ENCODE data around the gene ADGRL3. TPM values are rescaled to one million over a fixed set of nuclear protein-coding genes. Genes with fewer than 3 reads are reported as not detected.

Gene ADGRL3
- polyA plus RNA-seq, 2 donors, result 0.12 to 0.20 TPM

DNA sequence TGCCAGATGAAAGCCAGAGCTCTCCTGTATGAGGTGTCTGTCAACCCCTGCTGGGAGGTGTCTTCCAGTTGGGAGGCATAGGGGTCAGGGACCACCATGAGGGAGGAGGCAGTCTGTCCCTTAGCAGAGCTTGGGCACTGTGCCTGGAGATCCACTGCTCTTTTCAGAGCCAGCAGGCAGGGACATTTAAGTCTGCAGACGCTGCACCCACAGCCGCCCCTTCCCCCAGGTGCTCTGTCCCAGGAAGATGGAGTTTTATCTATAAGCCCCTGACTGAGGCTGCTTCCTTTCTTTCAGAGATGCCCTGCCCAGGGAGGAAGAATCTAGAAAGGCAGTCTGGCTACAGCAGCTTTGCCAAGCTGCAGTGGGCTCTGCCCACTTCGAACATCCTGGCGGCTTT lies 893.6 kb downstream of the ADGRL3 start:
- no peak overlapping the region for H3K4me3 ChIP-seq (ENCODE audit: low read depth in 1 of 2, low read length in 2 of 2)
- 89 to 95% methylated on average over 4 of the region's 4 CpGs for WGBS, 2 donors
- H3K27ac ChIP-seq (ENCODE audit: low read depth in 2 of 2, low read length in 1 of 2), result no peak overlapping the region
- no peaks in the 10 kb centered on the region for H3K27me3 ChIP-seq (ENCODE audit: control insufficient read depth in 1 of 2, insufficient read depth in 2 of 2, low read length in 2 of 2)
- no peaks in the 10 kb centered on the region for H3K9me3 ChIP-seq (ENCODE audit: control insufficient read depth in 2 of 2, insufficient read depth in 1 of 2, low read depth in 1 of 2, low read length in 1 of 2)
- H3K36me3 ChIP-seq (ENCODE audit: control insufficient read depth in 2 of 2, insufficient read depth in 2 of 2, low read length in 1 of 2), result no peaks in the 10 kb centered on the region
- H3K4me1 ChIP-seq (ENCODE audit: control insufficient read depth in 2 of 2, insufficient read depth in 2 of 2, low read length in 1 of 2), result no peaks in the 10 kb centered on the region

GRCh38 chr4:62096881-62097280 lies 896.8 kb downstream of the ADGRL3 start:
- no peak overlapping the region for H3K4me3 ChIP-seq (ENCODE audit: low read depth in 1 of 2, low read length in 2 of 2)
- H3K27me3 ChIP-seq (ENCODE audit: control insufficient read depth in 1 of 2, insufficient read depth in 2 of 2, low read length in 2 of 2), result no peaks in the 10 kb centered on the region
- WGBS, 2 donors, result 55% methylated on average over 2 of the region's 2 CpGs
- H3K4me1 ChIP-seq (ENCODE audit: control insufficient read depth in 2 of 2, insufficient read depth in 2 of 2, low read length in 1 of 2), result no peaks in the 10 kb centered on the region
- no peaks in the 10 kb centered on the region for H3K36me3 ChIP-seq (ENCODE audit: control insufficient read depth in 2 of 2, insufficient read depth in 2 of 2, low read length in 1 of 2)
- no peaks in the 10 kb centered on the region for H3K9me3 ChIP-seq (ENCODE audit: control insufficient read depth in 2 of 2, insufficient read depth in 1 of 2, low read depth in 1 of 2, low read length in 1 of 2)
- H3K27ac ChIP-seq (ENCODE audit: low read depth in 2 of 2, low read length in 1 of 2), result no peak overlapping the region

DNA sequence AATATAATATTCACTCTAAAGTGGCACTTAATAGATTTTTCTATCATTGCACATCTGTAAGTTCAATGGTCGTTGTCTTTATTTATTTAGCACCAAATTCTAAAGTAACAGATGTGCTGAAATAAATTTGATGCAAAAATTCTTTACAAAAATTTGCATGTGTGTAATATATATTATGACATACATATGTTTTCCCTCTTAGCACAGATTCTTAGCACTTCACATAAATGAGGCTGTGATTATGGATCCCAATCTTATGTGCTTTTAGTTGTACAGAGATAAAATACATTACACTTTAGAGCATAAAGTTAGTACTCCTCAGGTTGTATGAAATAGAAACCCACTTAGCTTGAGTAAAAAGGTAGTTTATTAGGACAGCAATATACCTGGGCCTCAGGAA lies 915.1 kb downstream of the ADGRL3 start:
- 61 to 77% methylated on average over 1 of the region's 1 CpG for WGBS, 2 donors
- H3K4me1 ChIP-seq (ENCODE audit: control insufficient read depth in 2 of 2, insufficient read depth in 2 of 2, low read length in 1 of 2), result no peaks in the 10 kb centered on the region
- H3K4me3 ChIP-seq (ENCODE audit: low read depth in 1 of 2, low read length in 2 of 2), result no peak overlapping the region
- no peak overlapping the region for H3K27ac ChIP-seq (ENCODE audit: low read depth in 2 of 2, low read length in 1 of 2)
- H3K36me3 ChIP-seq (ENCODE audit: control insufficient read depth in 2 of 2, insufficient read depth in 2 of 2, low read length in 1 of 2), result no peaks in the 10 kb centered on the region
- H3K9me3 ChIP-seq (ENCODE audit: control insufficient read depth in 2 of 2, insufficient read depth in 1 of 2, low read depth in 1 of 2, low read length in 1 of 2), result no peaks in the 10 kb centered on the region
- no peaks in the 10 kb centered on the region for H3K27me3 ChIP-seq (ENCODE audit: control insufficient read depth in 1 of 2, insufficient read depth in 2 of 2, low read length in 2 of 2)

DNA sequence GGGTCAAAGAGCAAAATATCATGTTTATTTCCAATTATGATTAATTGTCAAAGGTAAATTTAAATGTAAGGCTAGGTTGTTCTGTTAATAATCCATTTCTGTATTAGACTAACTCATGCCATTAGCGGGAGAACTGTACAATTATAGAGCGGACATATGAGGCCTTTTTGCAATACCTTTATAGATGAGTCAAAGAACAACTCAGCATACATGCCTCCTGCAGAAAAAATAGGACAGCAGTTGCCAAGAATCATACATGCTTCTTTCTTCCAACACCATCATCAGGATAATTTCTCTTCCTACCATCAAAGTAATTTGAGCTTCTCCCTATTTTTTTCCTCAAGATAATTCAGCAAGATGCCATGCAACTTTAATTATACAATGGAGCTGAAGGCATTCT lies 917.8 kb downstream of the ADGRL3 start:
- Histone ChIP-seq H3K27me3 (ENCODE audit: control insufficient read depth in 1 of 2, insufficient read depth in 2 of 2, low read length in 2 of 2) (no peaks in the 10 kb centered on the region), H3K36me3 (ENCODE audit: control insufficient read depth in 2 of 2, insufficient read depth in 2 of 2, low read length in 1 of 2) (no peaks in the 10 kb centered on the region), H3K4me1 (ENCODE audit: control insufficient read depth in 2 of 2, insufficient read depth in 2 of 2, low read length in 1 of 2) (no peaks in the 10 kb centered on the region), H3K4me3 (ENCODE audit: low read depth in 1 of 2, low read length in 2 of 2) (no peak overlapping the region), H3K9me3 (ENCODE audit: control insufficient read depth in 2 of 2, insufficient read depth in 1 of 2, low read depth in 1 of 2, low read length in 1 of 2) (no peaks in the 10 kb centered on the region), H3K27ac (ENCODE audit: low read depth in 2 of 2, low read length in 1 of 2) (no peak overlapping the region)
- 94 to 97% methylated on average over 2 of the region's 2 CpGs for WGBS, 2 donors

DNA sequence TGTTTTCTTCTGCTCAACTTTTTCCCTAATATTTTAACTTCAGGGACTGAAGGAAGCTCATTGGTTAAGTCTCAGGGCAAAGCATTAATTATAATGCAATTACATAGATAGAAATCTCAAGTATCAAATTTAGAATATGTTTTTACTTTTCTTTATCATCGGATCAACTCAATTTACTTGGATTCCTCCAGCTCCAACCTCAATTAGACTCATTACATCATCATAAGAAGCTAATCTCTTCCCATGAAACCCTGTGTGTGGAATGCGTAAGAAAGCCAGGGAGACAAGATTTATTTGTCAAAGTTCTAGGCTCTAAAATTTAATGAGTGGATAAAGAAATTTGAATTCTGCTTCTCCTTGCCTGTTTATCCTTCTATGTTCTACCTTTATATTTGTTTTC lies 918.4 kb downstream of the ADGRL3 start:
- 77 to 81% methylated on average over 2 of the region's 2 CpGs for WGBS, 2 donors
- no peaks in the 10 kb centered on the region for H3K4me1 ChIP-seq (ENCODE audit: control insufficient read depth in 2 of 2, insufficient read depth in 2 of 2, low read length in 1 of 2)
- H3K27me3 ChIP-seq (ENCODE audit: control insufficient read depth in 1 of 2, insufficient read depth in 2 of 2, low read length in 2 of 2), result no peaks in the 10 kb centered on the region
- no peaks in the 10 kb centered on the region for H3K9me3 ChIP-seq (ENCODE audit: control insufficient read depth in 2 of 2, insufficient read depth in 1 of 2, low read depth in 1 of 2, low read length in 1 of 2)
- no peak overlapping the region for H3K4me3 ChIP-seq (ENCODE audit: low read depth in 1 of 2, low read length in 2 of 2)
- H3K36me3 ChIP-seq (ENCODE audit: control insufficient read depth in 2 of 2, insufficient read depth in 2 of 2, low read length in 1 of 2), result no peaks in the 10 kb centered on the region
- no peak overlapping the region for H3K27ac ChIP-seq (ENCODE audit: low read depth in 2 of 2, low read length in 1 of 2)

DNA sequence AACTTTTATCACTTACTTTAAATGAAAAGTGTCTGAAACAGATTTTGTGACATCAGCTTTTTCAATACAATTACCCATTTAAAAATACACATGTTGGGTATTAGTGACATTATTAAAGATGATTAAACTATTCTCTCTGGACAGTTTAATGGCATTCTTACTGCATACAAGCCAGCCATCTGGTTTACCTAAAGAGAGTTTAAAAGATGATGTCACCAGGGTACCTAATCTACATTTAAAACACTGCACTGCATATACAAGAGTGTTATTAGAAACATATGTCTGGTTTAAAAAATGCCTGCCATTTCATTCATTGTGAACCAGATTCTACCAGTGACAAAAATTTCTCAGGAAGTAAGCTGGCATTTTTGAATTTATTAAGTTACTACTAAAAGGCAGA lies 919.1 kb downstream of the ADGRL3 start:
- Histone ChIP-seq H3K4me1 (ENCODE audit: control insufficient read depth in 2 of 2, insufficient read depth in 2 of 2, low read length in 1 of 2) (no peaks in the 10 kb centered on the region), H3K27ac (ENCODE audit: low read depth in 2 of 2, low read length in 1 of 2) (no peak overlapping the region), H3K9me3 (ENCODE audit: control insufficient read depth in 2 of 2, insufficient read depth in 1 of 2, low read depth in 1 of 2, low read length in 1 of 2) (no peaks in the 10 kb centered on the region), H3K27me3 (ENCODE audit: control insufficient read depth in 1 of 2, insufficient read depth in 2 of 2, low read length in 2 of 2) (no peaks in the 10 kb centered on the region), H3K36me3 (ENCODE audit: control insufficient read depth in 2 of 2, insufficient read depth in 2 of 2, low read length in 1 of 2) (no peaks in the 10 kb centered on the region), H3K4me3 (ENCODE audit: low read depth in 1 of 2, low read length in 2 of 2) (no peak overlapping the region)

- H3K27ac ChIP-seq (ENCODE audit: low read depth in 2 of 2, low read length in 1 of 2), result no peak overlapping the region
- H3K27me3 ChIP-seq (ENCODE audit: control insufficient read depth in 1 of 2, insufficient read depth in 2 of 2, low read length in 2 of 2), result no peaks in the 10 kb centered on the region
- no peak overlapping the region for H3K4me3 ChIP-seq (ENCODE audit: low read depth in 1 of 2, low read length in 2 of 2)
- no peaks in the 10 kb centered on the region for H3K4me1 ChIP-seq (ENCODE audit: control insufficient read depth in 2 of 2, insufficient read depth in 2 of 2, low read length in 1 of 2)
- no peaks in the 10 kb centered on the region for H3K36me3 ChIP-seq (ENCODE audit: control insufficient read depth in 2 of 2, insufficient read depth in 2 of 2, low read length in 1 of 2)
- peaks cover 0 to 2% of the 10 kb centered on the region in 2 donors for H3K9me3 ChIP-seq (ENCODE audit: control insufficient read depth in 2 of 2, insufficient read depth in 1 of 2, low read depth in 1 of 2, low read length in 1 of 2)
Observed at GRCh38 chr4:62126064-62126732, 926.1 kb downstream of the ADGRL3 start.
